WI38 (cell line): Measurements from ENCODE around the gene NFAT5.
"Not testable (repeated sequence)": the region's sequence is repeated elsewhere in the genome, so short reads cannot be mapped to it uniquely, and the experiment has no call there.

Experiments
- H3K4me3 ChIP-seq: 2 replicates; pipeline ENCODE4 v1.5.1; 2011; ENCODE audit warnings: low read depth, mild to moderate bottlenecking, control low read depth, low read length
- CTCF ChIP-seq: IDR thresholded peaks from 2 replicates; pipeline ENCODE4 v1.5.1; 2012; ENCODE audit warnings: low read depth, mild to moderate bottlenecking, control low read depth, low read length

The NFAT5 gene

GRCh38 chr16:69621225-69621624, 55.5 kb downstream of the NFAT5 start:
- TF ChIP-seq CTCF: no peak

GRCh38 chr16:69626256-69626655, 60.5 kb downstream of the NFAT5 start:
- H3K4me3 ChIP-seq: no peak overlapping the region
- TF ChIP-seq CTCF: no peak

More at GRCh38 chr16:69621225-69621624, 55.5 kb downstream of the NFAT5 start:
- H3K4me3 ChIP-seq: no peak overlapping the region

GRCh38 chr16:69632828-69633227, 67.1 kb downstream of the NFAT5 start:
- no peak overlapping the region for H3K4me3 ChIP-seq
- TF ChIP-seq CTCF: no peak

GRCh38 chr16:69633375-69633774, 67.6 kb downstream of the NFAT5 start:
- TF ChIP-seq CTCF: no peak
- H3K4me3 ChIP-seq: no peak overlapping the region

GRCh38 chr16:69636563-69637146, 70.9 kb downstream of the NFAT5 start:
- H3K4me3 ChIP-seq: not testable (repeated sequence)

- H3K4me3 ChIP-seq: not testable (repeated sequence)
Measured at GRCh38 chr16:69637206-69637865, 71.6 kb downstream of the NFAT5 start.

- H3K4me3 ChIP-seq: not testable (repeated sequence)
Measured at GRCh38 chr16:69643997-69644396, 78.2 kb downstream of the NFAT5 start.

- H3K4me3 ChIP-seq: no peak overlapping the region
- TF ChIP-seq CTCF: no peak
Measured at GRCh38 chr16:69644790-69645189, 79.0 kb downstream of the NFAT5 start.

GRCh38 chr16:69647020-69647419, 81.3 kb downstream of the NFAT5 start:
- no peak overlapping the region for H3K4me3 ChIP-seq
- TF ChIP-seq CTCF: no peak
